Activated T-cell treated with anti-CD3 and anti-CD28 coated beads for 24 hours (primary cell): ENCODE measurements around the gene USP54.
"Not testable (repeated sequence)": the region's sequence is repeated elsewhere in the genome, so short reads cannot be mapped to it uniquely, and the experiment has no call there.

Experiments used
- DNase-seq: peaks from one replicate; pipeline ENCODE4 v3.0.0-alpha.2; 2020; ENCODE audit warnings: low read depth

The USP54 gene, protein sequence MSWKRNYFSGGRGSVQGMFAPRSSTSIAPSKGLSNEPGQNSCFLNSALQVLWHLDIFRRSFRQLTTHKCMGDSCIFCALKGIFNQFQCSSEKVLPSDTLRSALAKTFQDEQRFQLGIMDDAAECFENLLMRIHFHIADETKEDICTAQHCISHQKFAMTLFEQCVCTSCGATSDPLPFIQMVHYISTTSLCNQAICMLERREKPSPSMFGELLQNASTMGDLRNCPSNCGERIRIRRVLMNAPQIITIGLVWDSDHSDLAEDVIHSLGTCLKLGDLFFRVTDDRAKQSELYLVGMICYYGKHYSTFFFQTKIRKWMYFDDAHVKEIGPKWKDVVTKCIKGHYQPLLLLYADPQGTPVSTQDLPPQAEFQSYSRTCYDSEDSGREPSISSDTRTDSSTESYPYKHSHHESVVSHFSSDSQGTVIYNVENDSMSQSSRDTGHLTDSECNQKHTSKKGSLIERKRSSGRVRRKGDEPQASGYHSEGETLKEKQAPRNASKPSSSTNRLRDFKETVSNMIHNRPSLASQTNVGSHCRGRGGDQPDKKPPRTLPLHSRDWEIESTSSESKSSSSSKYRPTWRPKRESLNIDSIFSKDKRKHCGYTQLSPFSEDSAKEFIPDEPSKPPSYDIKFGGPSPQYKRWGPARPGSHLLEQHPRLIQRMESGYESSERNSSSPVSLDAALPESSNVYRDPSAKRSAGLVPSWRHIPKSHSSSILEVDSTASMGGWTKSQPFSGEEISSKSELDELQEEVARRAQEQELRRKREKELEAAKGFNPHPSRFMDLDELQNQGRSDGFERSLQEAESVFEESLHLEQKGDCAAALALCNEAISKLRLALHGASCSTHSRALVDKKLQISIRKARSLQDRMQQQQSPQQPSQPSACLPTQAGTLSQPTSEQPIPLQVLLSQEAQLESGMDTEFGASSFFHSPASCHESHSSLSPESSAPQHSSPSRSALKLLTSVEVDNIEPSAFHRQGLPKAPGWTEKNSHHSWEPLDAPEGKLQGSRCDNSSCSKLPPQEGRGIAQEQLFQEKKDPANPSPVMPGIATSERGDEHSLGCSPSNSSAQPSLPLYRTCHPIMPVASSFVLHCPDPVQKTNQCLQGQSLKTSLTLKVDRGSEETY (N-terminal part only)

DNA sequence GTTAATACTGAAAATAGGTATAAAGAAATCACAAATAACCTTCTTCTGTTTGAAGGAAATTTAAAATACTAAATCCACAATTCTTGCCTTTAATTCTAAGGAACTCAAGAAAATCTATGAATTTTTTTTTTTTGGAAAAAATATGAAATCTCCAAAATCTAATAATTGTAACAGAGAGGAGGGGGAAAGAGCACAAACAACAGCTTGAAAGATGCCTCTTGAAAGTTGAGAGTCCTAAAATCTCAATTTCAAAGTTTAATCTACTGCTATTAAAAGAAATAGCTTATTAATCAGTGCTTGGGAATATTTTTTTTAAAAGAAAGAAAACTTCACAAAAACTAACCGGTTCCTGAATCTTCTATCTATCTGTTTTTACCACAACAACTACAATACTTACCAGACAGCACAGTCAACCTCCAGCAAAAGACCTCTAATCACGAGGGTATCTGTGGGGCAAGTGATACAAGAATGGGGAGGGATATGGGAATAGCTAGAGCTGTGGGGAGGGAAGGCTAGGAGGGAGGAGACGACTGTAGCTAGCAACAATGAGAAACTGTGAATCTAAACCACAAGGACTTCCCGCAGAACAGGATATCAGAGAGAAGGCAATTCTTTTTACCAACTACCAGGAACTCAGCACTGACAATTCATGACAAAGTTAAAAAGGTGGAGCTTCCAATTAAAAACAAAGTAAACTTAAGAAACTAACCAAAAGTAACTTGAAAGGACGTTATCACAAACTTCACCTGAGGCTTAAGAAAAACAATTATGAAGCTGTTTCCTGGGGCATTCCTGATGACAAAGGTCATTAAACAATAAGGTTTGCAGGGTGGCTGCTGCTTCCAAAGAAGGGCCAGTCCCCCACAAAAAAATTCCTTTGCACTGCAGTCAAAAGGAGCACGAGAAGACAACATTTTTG lies at the start of gene USP54:
USP54 (minus strand) TSS at position 462 of the 919 bp plus-strand sequence. CDS start 15,684 bp downstream, outside the sequence.
- DNase-seq = no peak

DNA sequence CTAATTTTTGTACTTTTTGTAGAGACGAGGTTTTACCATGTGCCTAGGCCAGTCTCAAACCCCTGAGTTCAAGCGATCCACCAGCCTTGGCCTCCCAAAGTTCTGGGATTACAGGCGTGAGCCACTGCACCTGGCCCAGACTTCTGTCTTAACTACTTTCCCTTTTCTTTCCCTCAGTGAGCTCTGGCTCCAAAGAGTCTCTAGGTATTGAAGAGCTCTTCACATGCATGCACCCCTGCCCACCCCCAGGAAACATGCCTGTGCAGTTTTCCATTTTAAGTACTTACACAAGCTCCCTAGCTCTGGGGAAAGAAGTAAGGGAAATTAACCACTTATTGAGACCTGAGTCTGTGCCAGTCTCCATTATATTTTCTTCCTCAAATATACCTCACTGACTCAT lies 48.1 kb upstream of the USP54 start:
- no peak for DNase-seq

DNA sequence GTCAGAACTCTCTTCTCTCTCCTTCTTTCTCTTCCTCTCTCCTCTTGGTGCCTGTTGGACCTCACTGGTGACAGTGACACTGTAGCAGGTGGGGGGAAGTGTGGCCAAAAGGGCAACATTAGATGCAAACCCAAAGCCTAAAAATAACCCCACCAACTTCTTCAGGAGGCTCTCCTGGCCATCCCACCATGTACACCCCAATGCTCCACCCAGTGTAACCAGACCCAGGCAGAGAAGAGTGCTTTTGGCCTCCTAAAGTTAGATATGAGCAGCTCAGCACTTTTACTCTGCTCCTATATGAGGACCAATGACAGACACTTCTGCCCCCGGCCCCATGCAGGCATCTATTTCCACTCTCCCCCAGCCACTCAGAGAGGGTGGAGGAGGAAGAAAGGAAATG lies 44.6 kb upstream of the USP54 start:
- DNase-seq = no peak

DNA sequence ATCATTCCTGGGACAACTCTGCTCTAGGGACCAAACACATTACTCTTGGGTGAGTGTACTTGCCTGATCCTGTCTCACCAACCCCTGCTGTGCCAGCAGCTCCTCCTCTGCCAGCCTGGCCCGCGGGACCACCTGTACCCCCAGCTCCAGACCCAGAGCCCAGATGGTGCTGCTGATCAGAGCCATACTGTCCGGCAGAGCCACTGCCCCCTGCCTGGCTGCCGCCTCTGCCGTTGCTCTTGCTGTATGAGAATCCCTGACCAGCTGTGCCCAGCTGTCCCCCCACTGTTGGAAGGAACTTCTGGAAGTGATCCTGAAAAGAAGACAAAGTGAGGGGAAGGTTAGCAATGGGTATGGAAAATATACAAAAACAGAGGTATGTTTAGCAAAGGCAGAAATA lies 43.3 kb upstream of the USP54 start:
- DNase-seq = no peak

DNA sequence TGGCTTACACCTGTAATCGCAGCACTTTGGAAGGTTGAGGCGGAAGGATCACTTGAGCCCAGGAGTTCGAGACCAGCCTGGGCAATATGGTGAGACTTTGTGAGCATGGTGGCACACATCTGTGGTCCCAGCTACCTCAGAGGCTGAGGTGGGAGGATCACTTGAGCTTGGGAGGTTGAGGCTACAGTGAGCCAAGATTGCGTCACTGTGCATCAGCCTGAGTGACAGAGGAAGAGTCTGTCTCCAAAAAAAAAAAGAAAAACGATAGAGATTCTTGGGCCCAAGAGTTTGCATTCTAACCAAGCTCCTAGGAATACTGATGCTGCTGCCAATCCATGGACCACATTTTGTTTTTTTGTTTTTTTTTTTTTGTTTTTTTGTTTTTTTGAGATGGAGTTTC lies 38.0 kb upstream of the USP54 start:
- no peak for DNase-seq

DNA sequence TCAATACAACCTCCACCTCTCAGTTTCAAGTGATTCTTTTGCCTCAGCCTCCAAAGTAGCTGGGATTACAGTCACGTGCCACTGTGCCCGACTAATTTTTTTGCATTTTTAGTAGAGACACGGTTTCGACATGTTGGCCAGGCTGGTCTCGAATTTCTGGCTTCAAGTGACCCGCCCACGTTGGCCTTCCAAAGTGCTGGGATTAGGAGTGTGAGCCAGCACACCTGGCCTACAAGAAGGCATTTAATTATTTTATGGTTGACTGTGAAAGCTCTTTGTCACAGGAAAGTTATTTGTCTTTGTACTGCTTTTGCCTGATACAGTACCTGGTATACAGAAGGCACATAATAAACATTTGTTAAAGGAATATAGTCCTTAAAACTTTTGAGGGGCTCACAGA lies 37.3 kb upstream of the USP54 start:
- no peak for DNase-seq

DNA sequence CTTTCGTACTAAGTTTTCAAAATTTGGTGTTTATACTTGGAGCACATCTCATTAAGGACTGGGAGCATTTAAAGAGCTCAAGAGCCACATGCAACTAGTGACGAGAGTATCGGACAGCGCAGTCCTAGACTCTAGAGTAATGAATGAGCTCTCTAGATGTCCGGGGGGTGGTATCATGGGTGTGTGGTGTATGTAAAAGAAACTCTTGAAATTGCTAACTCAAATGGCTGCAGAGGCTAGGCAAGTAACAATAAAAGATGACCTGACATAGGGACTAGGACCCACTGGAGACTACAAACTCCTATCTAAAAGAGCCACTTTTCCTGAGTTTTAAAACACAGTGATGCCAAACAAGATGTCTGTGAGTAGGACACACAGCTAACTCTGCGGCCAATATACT lies 36.2 kb upstream of the USP54 start:
- DNase-seq = no peak

DNA sequence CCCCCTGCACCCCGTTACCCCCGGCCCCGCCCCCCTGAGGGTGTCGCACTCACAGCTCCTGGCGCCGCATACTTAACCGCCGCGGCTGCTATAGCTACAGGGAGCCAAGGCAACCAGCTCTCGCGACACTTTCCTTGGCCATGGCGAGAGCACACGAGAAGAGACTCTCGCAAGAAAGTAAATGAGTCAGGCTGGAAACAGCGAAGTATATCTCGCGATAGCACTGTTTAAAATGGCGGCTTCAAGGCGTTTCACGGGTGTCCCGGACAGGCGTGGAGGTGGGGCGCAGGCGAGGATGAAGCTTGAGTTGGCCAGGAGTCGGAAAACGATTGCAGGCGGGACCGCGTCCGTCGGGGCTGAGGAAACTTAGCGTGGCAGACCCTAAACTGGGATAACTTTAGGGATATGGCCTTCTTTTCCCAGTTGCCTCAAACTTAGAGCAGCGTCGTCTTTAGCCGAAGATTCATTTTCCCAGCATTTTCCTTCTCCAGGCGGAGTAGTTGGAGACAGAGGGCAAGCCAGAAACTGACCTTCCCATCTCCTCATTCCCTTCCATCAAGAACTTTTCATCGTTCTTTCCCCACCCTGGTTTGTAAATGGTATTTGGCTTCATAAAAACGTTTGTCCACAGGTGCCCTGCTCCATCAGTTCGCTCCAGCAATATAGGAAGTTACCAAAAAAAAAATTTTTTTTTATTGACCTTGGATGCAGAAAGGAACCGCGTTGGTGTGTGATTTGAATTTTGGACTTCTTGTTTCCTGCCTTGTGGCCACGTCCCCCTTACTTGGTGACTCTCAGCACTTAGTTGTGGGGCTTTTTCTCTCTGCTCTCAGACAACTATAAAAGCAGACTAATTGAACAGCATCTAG lies 35.0 kb upstream of the USP54 start:
- DNase-seq = peak; percentile 88

DNA sequence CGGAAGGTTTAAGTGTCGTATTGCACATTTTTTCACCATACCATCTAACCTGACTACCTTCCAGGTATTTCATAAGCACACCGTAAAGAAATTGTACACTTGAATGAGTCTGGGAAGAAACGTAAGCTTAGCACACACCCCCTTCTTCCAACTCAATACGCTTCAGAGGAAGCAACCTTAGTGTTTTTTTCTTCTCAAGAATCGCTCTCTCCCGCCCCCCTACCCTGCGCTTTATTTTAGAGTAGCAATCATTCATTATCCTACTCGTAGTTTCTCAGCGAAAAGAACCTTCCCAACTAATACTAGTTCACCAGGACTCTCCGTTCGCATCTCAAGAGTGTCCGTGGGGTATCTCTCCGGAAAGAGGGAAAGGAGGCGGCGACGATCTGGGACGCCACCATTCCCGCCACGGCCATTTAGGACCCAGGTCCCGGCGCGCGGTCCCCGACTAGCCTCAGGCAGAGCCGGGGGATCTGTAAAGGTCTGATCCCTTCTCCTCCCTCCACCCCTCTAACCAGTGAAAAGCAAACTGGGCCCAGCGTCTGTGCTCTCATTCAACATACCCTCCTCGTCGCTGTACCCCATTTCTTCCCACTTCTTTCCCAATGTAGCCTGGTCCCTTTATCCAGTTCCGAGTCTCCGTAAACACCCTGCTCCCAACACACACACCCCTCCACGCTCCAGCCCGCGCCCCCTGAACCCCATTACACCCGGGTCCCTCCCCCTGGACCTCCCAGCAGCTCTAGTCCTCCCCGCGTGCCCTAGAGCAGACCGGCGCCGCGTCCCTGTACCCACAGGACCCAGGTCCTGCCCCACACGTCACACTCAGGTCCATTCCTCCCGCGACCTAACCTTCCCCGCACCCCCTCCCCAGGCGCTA lies 34.1 kb upstream of the USP54 start:
- no peak for DNase-seq

DNA sequence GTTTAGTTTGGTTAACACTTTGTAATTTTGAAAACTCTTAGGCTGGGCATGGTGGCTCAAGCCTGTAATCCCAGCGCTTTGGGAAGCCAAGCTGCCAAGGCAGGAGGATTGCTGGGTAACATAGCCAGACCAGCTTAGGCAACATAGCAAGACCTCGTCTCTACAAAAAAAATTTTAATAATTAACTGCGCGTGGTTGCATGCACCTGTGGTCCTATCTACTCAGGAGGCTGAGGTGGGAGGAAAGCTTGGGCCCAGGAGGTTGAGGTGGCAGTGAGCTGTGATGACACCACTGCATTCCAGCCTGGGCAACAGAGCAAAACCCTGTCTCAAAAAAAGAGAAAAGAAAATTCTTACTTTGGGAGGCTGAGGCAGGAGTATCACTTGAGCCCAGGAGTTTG lies 31.9 kb upstream of the USP54 start:
- no peak for DNase-seq

DNA sequence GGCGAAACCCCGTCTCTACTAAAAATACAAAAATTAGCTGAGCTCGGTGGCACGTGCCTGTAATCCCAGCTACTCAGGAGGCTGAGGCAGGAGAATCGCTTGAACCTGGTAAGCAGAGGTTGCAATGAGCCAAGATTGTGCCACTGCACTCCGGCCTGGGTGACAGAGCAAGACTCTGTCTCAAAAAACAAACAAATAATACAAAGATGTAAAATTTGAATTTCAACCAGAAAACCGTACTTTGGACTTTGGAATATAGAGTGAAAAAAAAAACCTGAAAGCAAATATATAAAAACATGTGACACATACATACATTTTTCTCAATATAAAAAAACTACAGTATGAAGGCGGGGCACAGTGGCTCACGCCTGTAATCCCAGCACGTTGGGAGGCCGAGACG lies 29.8 kb upstream of the USP54 start:
- DNase-seq = not testable (repeated sequence)

DNA sequence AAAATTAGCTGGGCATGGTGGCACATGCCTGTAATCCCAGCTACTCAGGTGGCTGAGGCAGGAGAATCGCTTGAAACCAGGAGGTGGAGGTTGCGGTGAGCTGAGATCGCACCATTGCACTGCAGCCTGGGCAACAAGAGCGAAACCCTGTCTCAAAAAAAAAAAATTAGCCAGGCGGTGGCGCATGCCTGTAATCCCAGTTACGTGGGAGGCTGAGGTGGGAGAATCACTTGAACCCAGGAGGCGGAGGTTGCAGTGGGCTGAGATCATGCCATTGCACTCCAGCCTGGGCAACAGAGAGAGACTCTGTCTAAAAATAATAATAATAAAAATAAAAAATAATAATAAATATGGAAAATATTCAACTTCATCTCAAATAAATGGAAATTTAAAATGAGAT lies 26.0 kb upstream of the USP54 start:
- not testable (repeated sequence) for DNase-seq

DNA sequence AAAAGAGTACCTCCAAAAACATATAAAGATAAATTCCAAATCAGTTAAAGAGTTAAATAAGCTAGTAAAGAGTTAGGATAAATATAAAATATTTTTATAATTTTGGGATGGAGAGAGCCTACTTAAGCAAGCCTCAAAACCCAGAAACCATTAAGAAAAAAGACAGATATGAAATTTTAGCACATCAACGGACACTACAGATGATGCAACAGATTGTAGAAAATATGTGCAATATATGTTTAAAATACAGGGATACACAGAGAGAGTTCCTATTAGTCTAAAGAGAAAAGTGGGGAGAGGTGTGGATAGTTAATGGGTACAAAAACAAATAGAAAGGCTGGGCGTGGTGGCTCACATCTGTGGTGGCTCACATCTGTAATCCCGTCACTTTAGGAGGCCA lies 23.6 kb upstream of the USP54 start:
- no peak for DNase-seq

DNA sequence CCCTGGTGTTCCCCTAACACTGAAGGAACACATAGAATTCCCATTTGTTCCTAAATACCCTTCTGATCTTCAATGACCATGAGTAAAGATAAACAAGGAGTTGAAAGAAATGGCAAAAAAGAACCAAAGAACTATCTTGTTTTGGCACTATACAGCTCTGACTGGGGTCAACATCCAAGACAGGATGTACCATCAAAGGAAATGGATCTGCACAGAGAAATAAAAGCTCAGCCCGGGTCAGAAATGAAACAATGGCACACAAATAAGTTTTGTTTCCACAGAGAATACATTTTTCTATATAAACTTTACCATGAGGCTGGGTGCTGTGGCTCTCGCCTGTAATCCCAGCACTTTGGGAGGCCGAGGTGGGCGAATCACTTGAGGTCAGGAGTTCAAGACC lies 18.0 kb upstream of the USP54 start:
- DNase-seq = no peak

DNA sequence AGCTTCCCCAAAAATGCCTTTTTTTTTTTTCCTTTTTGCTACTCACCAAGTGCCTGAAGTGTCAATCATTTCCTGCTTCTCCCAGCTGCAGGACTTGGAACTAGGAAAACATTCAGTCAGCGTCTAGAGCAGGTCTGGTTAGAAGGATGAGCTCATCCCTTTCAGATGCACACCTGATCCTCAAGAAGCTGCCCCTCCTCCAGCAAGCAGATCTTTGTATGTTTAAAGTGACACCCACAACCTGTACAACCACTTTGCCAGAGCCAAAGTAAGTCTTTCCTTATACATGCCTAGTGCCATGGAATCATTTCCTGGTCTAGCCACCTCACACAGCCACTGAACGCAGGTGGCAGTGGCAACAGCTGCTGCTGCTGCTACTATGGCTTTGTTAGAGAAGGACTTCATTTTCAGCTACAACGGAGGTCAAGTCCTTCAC lies 10.4 kb upstream of the USP54 start:
- DNase-seq = no peak

DNA sequence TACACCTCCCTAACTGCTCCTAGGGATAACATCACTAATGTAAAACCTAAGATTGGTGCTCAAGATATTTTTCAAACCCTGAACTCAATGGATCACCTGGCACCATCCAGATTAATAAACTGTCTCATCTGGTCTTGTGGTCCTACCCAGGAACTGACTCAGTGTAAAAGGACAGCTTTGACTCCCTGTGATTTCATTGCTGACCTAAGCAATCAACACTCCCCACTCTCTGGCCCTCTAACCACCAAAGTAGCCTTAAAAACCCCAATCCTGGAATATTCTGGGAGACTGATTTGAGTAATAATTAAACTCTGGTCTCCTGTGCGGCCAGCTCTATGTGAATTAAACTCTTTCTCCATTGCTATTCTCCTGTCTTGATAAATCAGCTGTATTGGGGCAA lies 6.2 kb upstream of the USP54 start:
- no peak for DNase-seq

DNA sequence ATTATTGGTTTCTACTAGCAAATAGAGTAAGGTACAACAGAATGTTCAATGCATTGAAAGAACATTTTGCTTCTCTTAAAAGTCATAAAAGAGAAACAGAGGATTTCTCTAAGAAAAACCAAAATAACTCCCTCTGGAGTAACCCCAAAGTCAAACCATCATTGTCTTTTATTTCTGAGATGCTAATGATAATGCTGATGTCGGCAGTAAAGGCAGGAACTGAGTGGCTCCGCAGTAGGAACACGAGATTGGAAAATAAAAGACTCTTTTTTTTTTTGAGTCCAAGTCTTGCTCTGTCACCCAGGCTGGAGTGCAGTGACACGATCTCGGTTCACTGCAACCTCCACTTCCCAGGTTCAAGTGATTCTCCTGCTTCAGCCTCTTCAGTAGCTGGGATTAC lies 2.7 kb upstream of the USP54 start:
- DNase-seq = no peak

DNA sequence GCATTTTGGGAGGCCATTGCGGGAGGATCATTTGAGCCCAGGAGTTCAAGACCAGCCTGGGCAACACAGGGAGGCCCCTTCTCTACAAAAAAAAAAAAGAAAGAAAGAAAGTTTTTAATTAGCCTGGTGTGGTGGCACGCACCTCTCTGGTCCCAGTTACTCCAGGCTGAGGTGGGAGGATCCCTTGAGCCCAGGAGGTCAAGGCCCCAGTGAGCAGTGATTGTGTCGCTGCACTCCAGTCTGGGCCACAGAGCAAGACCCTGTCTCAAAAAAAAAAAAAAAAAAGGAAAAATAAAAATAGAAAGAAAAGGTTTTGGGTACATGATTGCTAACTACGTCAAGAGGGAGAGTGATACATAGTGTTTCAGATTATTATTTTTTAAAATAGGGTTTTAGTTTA lies 2.0 kb upstream of the USP54 start:
- DNase-seq = no peak

DNA sequence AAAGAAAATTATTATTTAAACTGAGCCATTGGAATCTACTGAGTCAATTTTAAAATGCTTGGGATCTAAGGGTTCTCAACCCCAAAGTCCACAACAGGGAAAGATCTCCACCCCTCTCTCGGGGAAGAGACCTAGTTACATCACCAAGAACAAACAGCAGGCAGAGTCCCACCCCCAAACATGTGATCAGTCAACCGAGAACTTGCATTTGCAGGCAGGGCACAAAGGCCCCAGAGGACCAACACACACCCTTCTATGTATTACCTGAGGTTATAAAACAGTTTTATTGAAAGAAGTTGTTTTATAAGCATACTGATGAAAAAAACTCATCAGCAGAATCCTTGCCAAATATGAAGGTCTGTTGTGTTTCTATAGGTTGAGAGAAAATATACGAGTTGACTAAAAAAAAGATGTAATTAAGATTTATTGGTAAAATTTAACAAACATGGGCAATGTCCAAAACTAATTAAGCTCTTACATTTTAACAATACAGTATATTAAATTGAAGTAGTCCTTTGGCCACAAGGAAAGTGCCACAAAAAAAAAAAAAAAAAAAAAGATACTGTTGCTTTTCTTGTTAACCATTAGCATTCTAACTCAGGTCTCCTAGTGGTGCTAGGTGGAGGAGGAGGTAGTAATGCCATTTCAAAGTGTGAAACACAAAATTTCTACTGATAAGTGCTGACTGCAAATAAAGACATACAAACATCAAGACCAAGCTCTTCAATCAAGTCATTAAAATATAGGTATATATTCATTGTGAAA lies 975 bp upstream of the USP54 start:
- no peak for DNase-seq
